B cell (primary cell): Measurements from ENCODE around the gene RASGRP2. TPM values are rescaled to one million over a fixed set of nuclear protein-coding genes. Genes with fewer than 3 reads are reported as not detected.
A peak's percentile ranks its signal among the peaks of the same experiment; 100 is the strongest.

Source experiments
- ATAC-seq: fragments of 200-7000 bp; cut with Tn5 transposase; one replicate; pipeline ENCODE4 v1.10.0; 2021; ENCODE audit warnings: low read depth, mild to moderate bottlenecking, moderate number of reproducible peaks, moderate library complexity
- CTCF ChIA-PET: fragments of 350-600 bp; sonication (Branson Sonifier 250); formaldehyde crosslinking; loops from one replicate; lab custom pipeline; 2021; ENCODE audit warnings: antibody characterized with exemption, inconsistent platforms; lab: Charles Lee
- POLR2A ChIA-PET: fragments of 350-600 bp; sonication (Branson Sonifier 250); formaldehyde crosslinking; loops from one replicate; lab custom pipeline; 2021; ENCODE audit warnings: antibody characterized with exemption; lab: Charles Lee
- DNase-seq: peaks from one replicate; pipeline ENCODE4 v3.0.0; 2013
- H2AFZ ChIP-seq: 2 replicates; pipeline ENCODE4 v1.6.1; 2012; ENCODE audit warnings: mild to moderate bottlenecking, low read depth, low read length; ENCODE audit not compliant: insufficient read depth, poor library complexity, severe bottlenecking
- H3K27ac ChIP-seq, 2 donors: 1 replicate in 1 of 2; 2 replicates in 1 of 2; pipeline ENCODE4 v1.5.1; 2012 to 2013; ENCODE audit warnings: low read length in 2 of 2, mild to moderate bottlenecking in 2 of 2, moderate library complexity in 1 of 2
- H3K27me3 ChIP-seq, 4 experiments: fragments of 200-600 bp in 1 of 4; sonication (generic) in 1 of 4; replicated peaks in 1 of 4; 1 replicate in 2 of 4; 2 replicates in 2 of 4; pipeline versions ENCODE4 v1.6.1 to v1.7.0; 2013 to 2016; ENCODE audit warnings: low read length in 3 of 4, mild to moderate bottlenecking in 2 of 4, mixed read lengths in 1 of 4, moderate library complexity in 1 of 4; ENCODE audit not compliant: insufficient read depth in 4 of 4, control insufficient read depth in 3 of 4; ENCODE audit errors: control extremely low read depth in 1 of 4
- H3K36me3 ChIP-seq, 2 experiments: replicated peaks in 1 of 2; 1 replicate in 1 of 2; 2 replicates in 1 of 2; pipeline versions ENCODE4 v1.6.1 to v1.7.1; 2013; ENCODE audit warnings: low read length in 1 of 2; ENCODE audit not compliant: insufficient read depth in 2 of 2, control insufficient read depth in 1 of 2; ENCODE audit errors: control extremely low read depth in 1 of 2, extremely low read depth in 1 of 2
- H3K4me1 ChIP-seq, 2 donors: fragments of 200-600 bp in 1 of 2; sonication (generic) in 1 of 2; 1 replicate in 1 of 2; 2 replicates in 1 of 2; pipeline versions ENCODE4 v1.5.1 to v1.6.1; 2013 to 2017; ENCODE audit warnings: low read length in 2 of 2; ENCODE audit not compliant: control insufficient read depth in 2 of 2, insufficient read depth in 2 of 2
- H3K4me2 ChIP-seq: replicated peaks from 2 replicates; pipeline ENCODE3; 2012; ENCODE audit warnings: mild to moderate bottlenecking, low read depth, low read length; ENCODE audit not compliant: poor library complexity, severe bottlenecking
- H3K4me3 ChIP-seq, 5 experiments: fragments of 200-600 bp in 1 of 5; sonication (generic) in 1 of 5; 1 replicate in 3 of 5; 2 replicates in 2 of 5; pipeline versions ENCODE4 v1.5.1 to v1.7.0; 2011 to 2016; ENCODE audit warnings: low read length in 4 of 5, mild to moderate bottlenecking in 4 of 5, low read depth in 2 of 5, control low read depth in 1 of 5, moderate library complexity in 1 of 5; ENCODE audit not compliant: insufficient read depth in 1 of 5; ENCODE audit errors: control extremely low read depth in 1 of 5, extremely low read depth in 1 of 5
- H3K79me2 ChIP-seq: fragments of 200-600 bp; sonication (generic); one replicate; pipeline ENCODE4 v1.6.0; 2016; ENCODE audit warnings: low read length; ENCODE audit not compliant: control insufficient read depth, insufficient read depth
- H3K9ac ChIP-seq: fragments of 200-600 bp; sonication (generic); 2 replicates; pipeline ENCODE4 v1.6.1; 2017; ENCODE audit warnings: mild to moderate bottlenecking, low read length, moderate library complexity
- H3K9me3 ChIP-seq, 3 donors: one replicate each; pipeline versions ENCODE4 v1.6.1 to v1.7.1; 2013; ENCODE audit warnings: low read length in 2 of 3; ENCODE audit not compliant: control insufficient read depth in 2 of 3, insufficient read depth in 1 of 3; ENCODE audit errors: control extremely low read depth in 1 of 3
- H4K20me1 ChIP-seq: 2 replicates; pipeline ENCODE4 v1.6.0; 2012; ENCODE audit warnings: mild to moderate bottlenecking, low read length; ENCODE audit not compliant: insufficient read depth, control insufficient read depth, poor library complexity, severe bottlenecking
- H3K27ac Mint-ChIP-seq: one replicate; pipeline ENCODE4 v1.8.0; 2021; ENCODE audit warnings: mixed read lengths
- H3K27me3 Mint-ChIP-seq: one replicate; pipeline ENCODE4 v1.8.0; 2021; ENCODE audit warnings: mixed read lengths
- H3K4me1 Mint-ChIP-seq: one replicate; pipeline ENCODE4 v1.8.0; 2021; ENCODE audit warnings: mixed read lengths
- H3K4me3 Mint-ChIP-seq: one replicate; pipeline ENCODE4 v1.8.0; 2021; ENCODE audit warnings: mixed read lengths
- H3K9me3 Mint-ChIP-seq: one replicate; pipeline ENCODE4 v1.8.0; 2022; ENCODE audit warnings: mixed read lengths; ENCODE audit not compliant: insufficient read depth
- CTCF ChIP-seq: fragments of 200-600 bp; IDR thresholded peaks from one replicate; pipeline ENCODE4 v1.8.0; 2022; ENCODE audit warnings: antibody characterized with exemption, mild to moderate bottlenecking
- EZH2 ChIP-seq: IDR thresholded peaks from 2 replicates; pipeline ENCODE4 v1.6.1; 2012; ENCODE audit warnings: borderline replicate concordance, low read depth, mild to moderate bottlenecking, moderate library complexity, low read length; ENCODE audit not compliant: insufficient read depth, poor library complexity, severe bottlenecking
- WGBS: methylation state at CpG from one replicate; pipeline ENCODE4 v1.1.5; 2013; ENCODE audit warnings: missing lambda C conversion rate; ENCODE audit not compliant: insufficient coverage; 5-methylcytosine and 5-hydroxymethylcytosine counted together
- intact Hi-C: fragments of 100-400 bp; cut with micrococcal nuclease; formaldehyde crosslinking; loops from one replicate; pipeline ENCODE4 v1.10.0; 2022
- polyA plus RNA-seq: library from polyadenylated mRNA; depleted of rRNA; stranded (reverse); fragments of >200 nt; gene quantifications from 2 replicates; pipeline ENCODE4 v1.2.3, GENCODE V29; 2012
- total RNA-seq, 2 donors: library from RNA; stranded (reverse); fragments of 120-200 nt in 1 of 2; gene quantifications; 1 replicate in 1 of 2; 2 replicates in 1 of 2; pipeline versions ENCODE4 v1.2.3 to v1.2.4, GENCODE V29; 2013 to 2022

RASGRP2 gene
- total and polyA plus RNA-seq, 2 donors (not counting 1 experiment from before 2014, with no cell fraction given): 628 to 1,139 TPM

DNA sequence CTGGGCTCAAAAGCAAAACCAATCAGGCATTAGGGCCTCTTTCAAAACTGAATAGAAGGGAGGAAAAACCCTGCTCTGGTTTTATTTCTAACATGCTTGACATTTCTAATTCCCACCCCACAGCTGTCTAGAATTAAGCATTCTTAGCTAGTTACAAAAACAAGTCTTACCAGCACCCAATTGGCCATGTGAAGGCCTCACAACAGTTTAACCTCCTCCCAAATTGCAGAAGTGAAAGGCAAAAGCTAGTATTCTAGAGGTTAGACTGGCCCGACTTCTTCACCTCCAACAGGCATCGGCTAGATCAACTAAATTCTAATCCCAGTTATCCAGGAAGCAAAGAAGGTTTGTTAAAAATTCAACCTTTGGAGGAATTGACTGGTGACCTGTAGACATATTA, 27.9 kb upstream of the RASGRP2 start:
- Histone ChIP-seq H4K20me1 (peaks cover 91% of the 10 kb centered on the region), H2AFZ (no peak overlapping the region), H3K4me3 (peak overlapping the region; percentile 14 to 59 (median 42)), H3K4me1 (peaks cover 94% of the 10 kb centered on the region in 2 donors), H3K27ac (peak overlapping the region; percentile 84 to 94), H3K9ac (peak overlapping the region; percentile 53), H3K36me3 (peaks cover 10 to 98% of the 10 kb centered on the region in 2 experiments), H3K4me2 (peak overlapping the region; percentile 73), H3K9me3 (no peaks in the 10 kb centered on the region), H3K27me3 (no peaks in the 10 kb centered on the region), H3K79me2 (peaks cover 89% of the 10 kb centered on the region)
- CTCF ChIA-PET: interaction anchor here (0.5 to 12.2 kb wide), 13 partner anchors 9 to 340 kb away, joined by 3 to 280 read pairs (median 5); partner anchors contain the start of genes MAP4K2, RASGRP2 and TM7SF2
- TF ChIP-seq EZH2: no peak
- no peak for TF ChIP-seq CTCF
- H3K9me3 Mint-ChIP-seq: no peaks in the 10 kb centered on the region
- POLR2A ChIA-PET: interaction anchor here (0.6 to 3.1 kb wide), 17 partner anchors 9 to 1118 kb away, joined by 3 to 47 read pairs (median 5); partner anchors contain the start of genes FAU, MRPL49, PYGM and RASGRP2
- intact Hi-C loops: loop anchor here (1.0 kb wide), 2 partner anchors 8 to 27 kb away; no protein-coding TSS in a partner anchor
- H3K27me3 Mint-ChIP-seq: no peaks in the 10 kb centered on the region
- H3K4me1 Mint-ChIP-seq: peaks cover 96% of the 10 kb centered on the region
- peak overlapping the region; percentile 84 for H3K27ac Mint-ChIP-seq
- DNase-seq: peak; percentile 79
- H3K4me3 Mint-ChIP-seq: peak overlapping the region; percentile 79
- peak; percentile 85 for ATAC-seq
- WGBS: no CpG with 5 or more reads among the region's 2 CpGs

- H3K9me3 Mint-ChIP-seq: no peaks in the 10 kb centered on the region
- H3K4me1 ChIP-seq: peaks cover 82 to 95% of the 10 kb centered on the region in 2 donors
- peaks cover 13 to 94% of the 10 kb centered on the region in 2 experiments for H3K36me3 ChIP-seq
- H3K9me3 ChIP-seq: no peaks in the 10 kb centered on the region
- H3K27me3 ChIP-seq: no peaks in the 10 kb centered on the region
- peak overlapping the region in 1 of 2 donors; percentile 94 for H3K27ac ChIP-seq
- H4K20me1 ChIP-seq: peaks cover 85% of the 10 kb centered on the region
- DNase-seq (no peak), ATAC-seq (no peak)
- 90% methylated on average over 2 of the region's 12 CpGs for WGBS
- H3K27ac Mint-ChIP-seq: peak overlapping the region; percentile 84
- peaks cover 89% of the 10 kb centered on the region for H3K4me1 Mint-ChIP-seq
- H3K79me2 ChIP-seq: peaks cover 81% of the 10 kb centered on the region
- H3K4me3 ChIP-seq: no peak overlapping the region
- ChIA-PET CTCF (interaction anchor here (2.7 to 12.2 kb wide), 3 partner anchors 16 to 81 kb away, joined by 12 to 280 read pairs (median 13); partner anchors contain the start of gene RASGRP2), POLR2A (interaction anchor here (3.1 kb wide), 1 partner anchor 26 kb away, joined by 47 read pairs; the partner anchor contains the start of gene RASGRP2)
- H2AFZ ChIP-seq: no peak overlapping the region
- TF ChIP-seq CTCF (no peak), EZH2 (no peak)
- H3K4me3 Mint-ChIP-seq: peak overlapping the region; percentile 55
- H3K27me3 Mint-ChIP-seq: no peaks in the 10 kb centered on the region
- H3K4me2 ChIP-seq: peak overlapping the region; percentile 73
- H3K9ac ChIP-seq: no peak overlapping the region
- intact Hi-C loops: no loop called here
These were observed 26.2 kb upstream of the RASGRP2 start for GRCh38 chr11:64770120-64770519.
